GM19324 (cell line): ENCODE measurements around the gene ANGPT4.
"Not testable (repeated sequence)": the region's sequence is repeated elsewhere in the genome, so short reads cannot be mapped to it uniquely, and the experiment has no call there.

ENCODE experiments used
- ATAC-seq: cut with Tn5 transposase; IDR thresholded peaks from one replicate; pipeline ENCODE4 v1.9.1; 2021; ENCODE audit warnings: mild to moderate bottlenecking, moderate library complexity; ENCODE audit not compliant: unreplicated experiment, low FRiP score

The ANGPT4 gene

DNA sequence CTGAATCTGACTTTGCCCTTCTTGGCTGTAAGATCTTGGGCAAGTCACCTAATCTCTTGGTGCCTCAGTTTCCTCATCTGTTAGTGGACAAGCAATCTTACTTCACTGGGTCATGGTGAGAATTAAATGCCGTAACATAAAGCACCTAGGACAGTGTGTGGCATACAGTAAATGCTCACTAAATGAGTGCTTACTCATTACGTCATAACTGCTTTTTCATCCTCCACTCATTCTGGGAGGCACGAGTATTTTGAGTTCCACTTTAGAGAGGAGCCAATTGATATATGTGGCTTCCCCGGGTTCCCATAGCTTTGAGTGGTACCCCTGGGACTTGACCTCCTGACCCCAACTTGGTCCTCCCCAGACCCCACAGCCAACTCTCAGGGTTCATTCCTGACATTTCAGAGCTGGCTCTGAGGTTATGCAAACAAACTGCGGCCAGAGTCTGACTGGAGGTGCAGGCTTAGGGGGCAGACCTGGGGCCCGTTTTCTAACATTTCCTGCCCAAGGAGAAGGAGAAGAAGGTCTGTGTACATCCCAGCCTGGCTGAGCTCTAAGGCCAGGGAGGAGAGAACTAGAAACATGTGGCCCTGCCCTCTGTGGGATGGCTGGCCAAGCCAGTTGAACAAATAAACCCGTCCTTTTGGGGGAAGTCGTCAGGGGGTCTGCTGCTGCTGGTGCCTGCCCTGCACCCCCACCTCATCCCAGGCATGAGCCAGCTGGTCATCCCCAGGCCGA lies 5.8 kb downstream of the ANGPT4 start:
- ATAC-seq, result no peak

DNA sequence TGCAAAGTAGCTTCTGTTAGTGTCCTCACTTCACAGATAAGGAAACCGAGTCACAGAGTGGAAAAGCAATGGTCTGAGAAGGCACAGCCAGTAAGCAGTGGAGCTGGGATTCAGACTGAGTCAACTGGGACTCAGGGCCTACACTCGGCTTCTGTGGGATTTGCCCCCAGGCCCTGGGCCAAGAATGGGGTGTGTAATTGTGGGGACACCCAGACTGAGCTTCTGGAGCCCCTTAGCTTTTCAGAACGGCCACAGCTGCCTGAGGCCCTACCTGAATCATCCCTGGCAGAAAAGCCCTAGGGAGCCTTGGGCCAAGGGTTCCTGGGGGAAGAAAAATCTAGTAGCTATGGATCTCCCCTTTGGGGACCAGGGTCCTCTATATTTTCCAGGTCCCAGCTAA lies 6.5 kb downstream of the ANGPT4 start:
- no peak for ATAC-seq

DNA sequence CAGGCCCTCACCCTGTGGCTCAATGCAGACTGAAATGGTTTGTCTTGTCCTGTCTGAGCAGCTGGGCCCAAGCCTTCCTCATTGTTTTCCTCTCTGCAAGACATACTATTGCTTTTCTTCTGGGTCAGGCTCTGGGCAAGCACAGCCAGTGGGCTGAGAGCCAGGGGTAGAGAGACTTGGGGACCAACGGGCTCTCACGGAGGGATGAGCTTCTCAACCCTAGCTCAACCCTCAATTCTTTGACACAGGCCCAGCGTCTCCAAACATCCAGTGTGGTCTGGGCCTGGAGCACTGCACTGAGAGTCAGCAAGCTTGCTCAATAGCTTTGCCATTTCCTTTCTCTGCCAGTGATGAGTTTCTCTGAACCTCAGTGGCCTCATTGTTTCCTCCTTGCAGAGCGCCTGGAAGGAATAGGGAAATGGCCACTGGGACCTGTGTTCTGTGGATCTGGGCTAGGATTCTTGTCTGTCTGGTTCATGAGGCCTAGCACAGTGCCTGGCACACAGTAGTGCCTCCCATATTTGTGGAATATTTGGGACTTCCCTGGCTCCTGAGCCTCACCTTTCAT lies 9.3 kb downstream of the ANGPT4 start:
- no peak for ATAC-seq

- ATAC-seq, result no peak
These were observed 10.1 kb downstream of the ANGPT4 start for GRCh38 chr20:906001-906520.

DNA sequence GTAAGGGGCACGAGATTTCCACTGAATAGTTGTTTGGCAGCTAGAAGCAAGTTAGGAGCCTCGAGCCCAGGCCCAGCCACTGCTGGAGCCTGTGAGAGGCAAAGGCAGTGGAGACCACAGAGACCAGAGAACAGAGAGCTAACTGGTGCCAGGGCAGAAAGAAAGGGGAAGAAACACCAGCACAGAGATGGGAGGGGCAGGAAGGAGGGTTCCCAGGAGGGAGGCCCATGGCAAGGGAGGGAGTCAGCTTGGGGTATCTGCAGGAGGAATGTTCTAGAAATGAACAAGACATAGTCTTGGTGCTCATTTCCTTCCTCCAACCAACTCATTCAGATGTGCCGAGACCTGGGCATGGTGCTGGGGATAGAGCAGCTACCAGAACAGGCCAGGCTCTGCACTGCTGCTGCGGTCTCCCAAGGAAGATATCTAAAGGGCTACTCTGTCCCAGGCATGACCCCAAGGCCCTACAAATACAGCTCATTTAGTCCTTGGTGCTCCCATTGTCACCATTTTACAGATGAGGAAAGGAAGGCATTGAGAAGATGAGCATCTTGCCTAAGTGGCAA lies 10.7 kb downstream of the ANGPT4 start:
- no peak for ATAC-seq

DNA sequence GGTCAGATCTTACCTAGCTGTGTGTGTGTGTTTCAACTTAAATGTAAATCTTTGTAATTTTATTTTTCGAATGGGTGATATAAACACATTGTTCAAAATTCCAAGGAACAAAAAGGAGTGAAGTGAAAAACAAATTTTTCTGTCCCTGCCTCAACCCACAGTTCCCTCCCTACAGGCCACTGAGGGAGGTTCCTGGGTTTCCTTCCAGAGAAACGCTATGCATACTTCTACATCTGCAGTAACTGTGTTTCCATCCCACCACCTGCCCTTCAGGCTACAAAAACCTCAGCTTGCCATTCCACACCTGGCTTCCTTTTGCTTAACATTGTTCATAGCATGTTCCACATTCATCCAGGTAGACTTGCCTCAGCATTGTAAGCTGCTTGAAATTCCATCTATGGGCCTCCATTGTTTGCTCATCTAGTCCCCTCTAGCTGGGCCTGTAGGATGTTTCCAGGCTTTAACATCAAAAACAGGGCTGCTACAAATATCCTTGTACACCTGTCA lies 12.0 kb downstream of the ANGPT4 start:
- no peak for ATAC-seq

- not testable (repeated sequence) for ATAC-seq
These were observed 18.7 kb downstream of the ANGPT4 start for GRCh38 chr20:897436-897835.

DNA sequence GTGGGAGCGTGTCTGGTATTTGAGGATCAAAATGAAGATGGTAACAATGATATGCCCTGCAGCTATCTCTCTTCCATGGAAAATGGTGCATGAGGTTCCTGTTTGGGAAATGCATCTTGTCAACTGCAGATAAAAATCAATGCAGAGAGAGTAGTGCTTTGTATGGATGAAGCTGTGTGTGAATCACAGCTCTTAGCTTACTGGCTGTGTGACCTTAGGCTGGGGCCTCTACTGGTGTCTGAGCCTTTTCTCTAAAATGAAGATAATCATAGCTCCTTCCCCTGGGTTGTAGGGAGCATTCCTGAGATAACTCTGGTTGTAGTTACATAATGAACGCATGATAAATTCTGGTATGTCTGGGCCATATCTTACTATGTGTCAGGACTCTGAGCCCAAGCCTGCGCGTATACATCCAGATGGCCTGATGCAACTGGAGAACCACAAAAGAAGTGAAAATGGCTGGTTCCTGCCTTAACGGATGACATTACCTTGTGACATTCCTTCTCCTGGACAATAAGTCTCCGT lies 19.6 kb downstream of the ANGPT4 start:
- ATAC-seq, result no peak

GRCh38 chr20:892371-892770 lies 23.8 kb downstream of the ANGPT4 start:
- not testable (repeated sequence) for ATAC-seq

- ATAC-seq, result no peak
These were observed 24.4 kb downstream of the ANGPT4 start for GRCh38 chr20:891706-892080.

DNA sequence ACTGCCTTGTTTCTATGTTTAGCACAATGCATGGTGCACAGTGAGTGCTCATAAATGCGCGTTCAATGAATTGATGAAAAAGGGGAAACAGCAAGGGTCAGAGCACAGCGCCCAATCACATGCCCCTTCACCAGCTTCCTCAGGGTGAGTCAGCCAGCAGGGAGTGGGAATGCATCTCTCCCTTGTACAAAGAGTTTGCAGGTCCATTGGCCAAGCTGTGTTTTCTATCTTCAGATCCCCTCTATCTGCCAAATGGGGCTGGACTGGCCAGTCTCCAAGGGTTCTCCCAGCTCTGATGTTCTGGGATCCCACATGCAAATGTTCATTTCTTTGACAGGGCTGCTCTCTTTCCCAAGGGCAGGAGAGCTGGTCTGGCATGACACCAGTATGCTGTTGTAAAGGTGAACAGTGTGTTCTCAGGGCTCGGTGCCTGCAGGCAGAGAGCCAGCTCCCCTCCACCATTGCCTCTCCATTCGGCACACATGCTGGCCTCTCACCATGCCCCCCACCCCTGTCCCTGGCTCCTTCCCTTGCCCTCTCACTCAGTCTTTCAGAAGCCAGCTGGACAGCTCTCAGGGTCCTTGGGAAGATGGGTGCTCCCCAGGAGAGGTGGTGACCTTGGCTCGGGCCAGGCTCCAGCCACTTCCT lies 25.0 kb downstream of the ANGPT4 start:
- no peak for ATAC-seq

GRCh38 chr20:890666-891057 lies 25.5 kb downstream of the ANGPT4 start:
- ATAC-seq, result no peak

GRCh38 chr20:889932-890463 lies 26.1 kb downstream of the ANGPT4 start:
- no peak for ATAC-seq

DNA sequence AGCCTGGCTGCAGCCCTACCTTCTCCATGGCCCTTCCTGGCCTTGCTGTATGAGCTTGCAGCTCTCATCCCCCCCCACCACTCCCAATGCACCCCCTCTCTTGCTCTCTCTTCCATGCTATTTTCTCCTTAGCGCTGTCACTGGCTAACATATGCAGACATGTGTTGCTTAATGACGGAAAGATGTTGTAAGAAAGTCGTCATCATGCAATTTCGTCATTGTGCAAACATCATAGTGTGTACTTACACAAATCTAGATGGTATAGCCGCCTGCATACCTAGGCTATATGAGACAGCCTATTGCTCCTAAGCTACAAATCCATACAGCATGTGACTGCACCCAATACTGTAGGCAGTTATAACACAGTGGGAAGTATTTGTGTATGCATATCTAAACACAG lies 27.0 kb downstream of the ANGPT4 start:
- no peak for ATAC-seq

DNA sequence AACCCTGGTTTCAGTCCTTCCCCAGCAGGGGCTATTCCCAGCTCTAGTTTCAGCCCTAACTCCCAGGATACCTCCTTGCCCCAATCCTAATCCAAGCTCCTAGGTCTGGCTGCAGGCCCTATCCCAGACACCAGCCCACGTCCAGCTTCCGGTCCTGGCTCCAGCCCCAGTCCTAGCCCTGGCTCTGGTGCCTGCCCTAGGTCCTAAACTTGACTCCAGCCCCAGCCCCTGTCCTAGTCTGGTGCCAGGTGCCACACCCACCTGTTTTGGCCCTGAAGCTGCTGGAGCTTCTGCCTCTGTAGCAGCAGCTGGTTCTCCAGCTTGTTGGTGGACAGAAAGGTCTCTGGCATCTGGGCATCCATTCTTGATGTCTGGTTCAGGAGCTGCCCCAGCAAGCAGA lies 28.1 kb downstream of the ANGPT4 start:
- ATAC-seq, result no peak

GRCh38 chr20:887137-887536 lies 29.0 kb downstream of the ANGPT4 start:
- no peak for ATAC-seq

DNA sequence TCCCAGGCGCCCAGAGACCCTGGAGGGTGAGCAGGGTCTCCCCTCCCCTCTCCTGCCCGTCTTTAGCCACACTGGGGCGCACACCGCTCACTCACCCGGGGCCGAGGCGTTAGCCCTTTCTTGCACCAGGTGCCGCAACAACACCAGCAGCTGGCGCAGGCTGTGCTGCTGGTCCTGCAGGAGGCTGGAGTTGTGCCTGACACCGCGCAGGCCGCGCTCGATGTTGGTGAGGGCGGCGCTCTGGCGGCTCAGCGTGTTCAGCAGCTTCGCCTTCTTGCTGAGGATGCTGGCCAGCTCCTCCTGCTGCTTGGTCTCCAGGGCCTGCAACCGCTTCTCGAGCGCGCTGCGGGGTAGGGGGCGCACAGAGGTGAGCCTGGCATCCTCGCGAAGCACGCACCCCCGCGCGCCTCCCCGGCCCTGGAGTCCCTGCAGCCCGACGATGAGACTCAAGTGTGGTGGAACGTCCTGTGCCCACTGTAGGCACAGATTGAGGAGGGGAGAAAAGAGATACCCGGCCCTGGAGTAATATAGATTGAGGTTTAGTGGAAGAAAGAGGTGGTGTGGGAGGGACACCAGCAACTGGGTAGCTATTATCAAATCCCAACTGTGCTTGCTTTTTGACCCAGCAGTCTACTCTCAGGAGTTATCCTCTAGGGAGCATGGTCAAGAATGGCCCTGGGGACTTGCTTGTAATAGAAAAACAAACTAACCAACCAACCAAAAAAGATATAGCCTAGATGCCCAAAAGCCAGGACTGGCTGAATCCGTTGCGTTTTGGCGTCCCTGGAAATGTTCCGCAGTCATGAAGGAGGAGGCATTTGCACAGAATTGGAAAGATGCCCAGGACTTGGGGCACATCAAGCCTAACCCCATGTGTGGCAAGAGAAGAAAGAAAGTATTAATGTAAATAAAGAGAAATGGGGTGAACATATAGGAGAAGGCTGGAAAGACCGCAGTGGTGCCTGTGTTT lies 30.9 kb downstream of the ANGPT4 start:
- ATAC-seq, result no peak

- no peak for ATAC-seq
These were observed 34.4 kb downstream of the ANGPT4 start for GRCh38 chr20:881783-882144.

GRCh38 chr20:881051-881782 lies 34.9 kb downstream of the ANGPT4 start:
- no peak for ATAC-seq
